Right atrium auricular region (tissue), 2 donors: ENCODE measurements around the gene MORN5. TPM values are rescaled to one million over a fixed set of nuclear protein-coding genes. Genes with fewer than 3 reads are reported as not detected.

Source experiments
- DNase-seq: peaks from one replicate; pipeline ENCODE4 v3.0.0-alpha.2; 2019; ENCODE audit warnings: low spot score
- H3K27ac ChIP-seq, 2 donors: fragments of 200-600 bp; sonication (generic); 1 replicate in 1 of 2; 2 replicates in 1 of 2; pipeline ENCODE4 v1.5.1; 2016 to 2019
- H3K27me3 ChIP-seq, 2 donors: fragments of 200-600 bp; sonication (generic); one replicate each; pipeline versions ENCODE4 v1.5.1 to v1.6.0; 2017 to 2019
- H3K36me3 ChIP-seq: fragments of 200-600 bp; sonication (generic); one replicate; pipeline ENCODE4 v1.5.1; 2016
- H3K4me1 ChIP-seq, 2 donors: fragments of 200-600 bp; sonication (generic); one replicate each; pipeline versions ENCODE4 v1.5.1 to v1.6.0; 2017 to 2019
- H3K4me3 ChIP-seq, 2 donors: fragments of 200-600 bp; sonication (generic); 1 replicate in 1 of 2; 2 replicates in 1 of 2; pipeline ENCODE4 v1.5.1; 2017 to 2019; ENCODE audit warnings: mild to moderate bottlenecking in 1 of 2, moderate library complexity in 1 of 2
- H3K9me3 ChIP-seq, 2 donors: fragments of 200-600 bp; sonication (generic); one replicate each; pipeline ENCODE4 v1.5.1; 2019
- total RNA-seq, 2 donors: library from RNA; depleted of rRNA; stranded (reverse); fragments of >200 nt; gene quantifications; one replicate each; pipeline ENCODE4 v1.1.0, GENCODE V29; 2016
- TF ChIP-seq, protein P1 (sequence below), 2 donors: fragments of 200-600 bp; sonication (generic); IDR thresholded peaks; one replicate each; pipeline ENCODE4 v1.5.1; 2019; ENCODE audit warnings: antibody characterized with exemption in 2 of 2

Gene MORN5
- total RNA-seq, 2 donors from 2014 or later, result not detected

DNA sequence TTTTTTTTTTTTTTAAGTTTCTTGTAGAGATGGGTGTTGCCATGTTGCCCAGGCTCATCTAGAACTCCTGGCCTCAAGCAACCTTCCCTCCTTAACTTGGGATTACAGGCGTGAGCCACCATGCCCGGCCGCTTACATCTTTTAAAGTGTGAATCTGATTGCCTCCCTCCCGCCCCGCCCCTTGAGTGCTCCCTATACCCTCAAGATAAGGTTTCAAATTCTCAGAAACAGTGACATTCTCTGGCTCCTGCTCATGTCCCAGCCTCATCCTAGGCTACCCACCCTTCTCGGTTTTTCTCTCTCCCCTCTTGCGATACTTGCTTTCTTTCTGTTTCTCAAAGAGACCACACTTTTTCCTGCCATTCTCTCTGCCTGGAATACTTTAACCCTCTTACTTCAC, 12.4 kb downstream of the MORN5 start:
- H3K36me3 ChIP-seq, result no peaks in the 10 kb centered on the region
- no peak overlapping the region for H3K4me3 ChIP-seq
- TF ChIP-seq, protein P1, sequence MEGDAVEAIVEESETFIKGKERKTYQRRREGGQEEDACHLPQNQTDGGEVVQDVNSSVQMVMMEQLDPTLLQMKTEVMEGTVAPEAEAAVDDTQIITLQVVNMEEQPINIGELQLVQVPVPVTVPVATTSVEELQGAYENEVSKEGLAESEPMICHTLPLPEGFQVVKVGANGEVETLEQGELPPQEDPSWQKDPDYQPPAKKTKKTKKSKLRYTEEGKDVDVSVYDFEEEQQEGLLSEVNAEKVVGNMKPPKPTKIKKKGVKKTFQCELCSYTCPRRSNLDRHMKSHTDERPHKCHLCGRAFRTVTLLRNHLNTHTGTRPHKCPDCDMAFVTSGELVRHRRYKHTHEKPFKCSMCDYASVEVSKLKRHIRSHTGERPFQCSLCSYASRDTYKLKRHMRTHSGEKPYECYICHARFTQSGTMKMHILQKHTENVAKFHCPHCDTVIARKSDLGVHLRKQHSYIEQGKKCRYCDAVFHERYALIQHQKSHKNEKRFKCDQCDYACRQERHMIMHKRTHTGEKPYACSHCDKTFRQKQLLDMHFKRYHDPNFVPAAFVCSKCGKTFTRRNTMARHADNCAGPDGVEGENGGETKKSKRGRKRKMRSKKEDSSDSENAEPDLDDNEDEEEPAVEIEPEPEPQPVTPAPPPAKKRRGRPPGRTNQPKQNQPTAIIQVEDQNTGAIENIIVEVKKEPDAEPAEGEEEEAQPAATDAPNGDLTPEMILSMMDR (IDR thresholded peaks at IDR 0.05), result no peak
- no peak for DNase-seq
- H3K27me3 ChIP-seq, result no peaks in the 10 kb centered on the region
- H3K9me3 ChIP-seq, result no peaks in the 10 kb centered on the region
- no peak overlapping the region for H3K27ac ChIP-seq
- no peaks in the 10 kb centered on the region for H3K4me1 ChIP-seq

DNA sequence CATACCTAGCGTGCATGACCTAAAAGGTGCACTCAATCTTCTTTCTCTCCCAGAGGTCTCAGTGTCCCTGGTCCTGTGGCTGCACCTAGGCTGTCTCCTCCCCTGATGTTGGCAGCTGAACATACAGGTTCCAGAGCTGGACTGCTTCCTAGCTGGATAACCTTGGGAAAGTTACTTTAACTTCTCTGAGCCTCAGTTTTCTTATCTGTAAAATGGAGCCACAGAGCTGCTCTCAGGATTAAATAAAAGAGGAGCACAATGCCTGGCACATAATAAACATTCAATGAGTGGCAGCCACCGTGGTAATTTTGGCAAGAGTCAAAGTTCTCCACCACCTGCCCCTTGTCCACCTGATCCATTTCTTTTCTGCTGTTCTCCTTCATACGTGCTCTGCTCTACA, 14.0 kb downstream of the MORN5 start:
- H3K27me3 ChIP-seq, result no peaks in the 10 kb centered on the region

DNA sequence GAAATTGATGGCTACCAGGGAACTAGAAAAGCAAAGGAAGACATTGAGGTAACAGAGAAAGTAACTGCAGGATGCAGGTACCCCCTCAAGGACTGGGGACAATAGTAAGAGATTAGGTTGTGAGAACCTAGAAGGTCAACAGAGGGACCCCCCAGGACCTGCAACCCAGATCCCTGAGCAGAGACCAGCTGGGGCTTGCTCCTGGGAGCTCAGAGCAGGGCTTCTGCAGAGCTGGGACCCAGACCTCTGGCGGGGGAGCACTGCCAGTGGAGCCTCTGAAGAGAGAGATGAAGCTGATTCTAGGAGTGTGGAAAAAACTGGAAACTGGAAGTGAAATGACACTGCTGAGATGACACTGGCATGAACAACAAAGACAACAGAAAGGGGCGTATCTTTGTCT, 17.2 kb downstream of the MORN5 start:
- TF ChIP-seq, protein P1 (IDR thresholded peaks at IDR 0.05), result no peak
- Histone ChIP-seq H3K27ac (no peak overlapping the region), H3K36me3 (no peaks in the 10 kb centered on the region), H3K4me1 (no peaks in the 10 kb centered on the region), H3K9me3 (no peaks in the 10 kb centered on the region), H3K4me3 (no peak overlapping the region), H3K27me3 (no peaks in the 10 kb centered on the region)
- DNase-seq, result no peak

More for the DNA sequence above, 14.0 kb downstream of the MORN5 start:
- no peaks in the 10 kb centered on the region for H3K9me3 ChIP-seq
- no peaks in the 10 kb centered on the region for H3K4me1 ChIP-seq
- DNase-seq, result no peak
- H3K4me3 ChIP-seq, result no peak overlapping the region
- H3K36me3 ChIP-seq, result no peaks in the 10 kb centered on the region
- H3K27ac ChIP-seq, result no peak overlapping the region
- TF ChIP-seq, protein P1 (IDR thresholded peaks at IDR 0.05), result no peak

DNA sequence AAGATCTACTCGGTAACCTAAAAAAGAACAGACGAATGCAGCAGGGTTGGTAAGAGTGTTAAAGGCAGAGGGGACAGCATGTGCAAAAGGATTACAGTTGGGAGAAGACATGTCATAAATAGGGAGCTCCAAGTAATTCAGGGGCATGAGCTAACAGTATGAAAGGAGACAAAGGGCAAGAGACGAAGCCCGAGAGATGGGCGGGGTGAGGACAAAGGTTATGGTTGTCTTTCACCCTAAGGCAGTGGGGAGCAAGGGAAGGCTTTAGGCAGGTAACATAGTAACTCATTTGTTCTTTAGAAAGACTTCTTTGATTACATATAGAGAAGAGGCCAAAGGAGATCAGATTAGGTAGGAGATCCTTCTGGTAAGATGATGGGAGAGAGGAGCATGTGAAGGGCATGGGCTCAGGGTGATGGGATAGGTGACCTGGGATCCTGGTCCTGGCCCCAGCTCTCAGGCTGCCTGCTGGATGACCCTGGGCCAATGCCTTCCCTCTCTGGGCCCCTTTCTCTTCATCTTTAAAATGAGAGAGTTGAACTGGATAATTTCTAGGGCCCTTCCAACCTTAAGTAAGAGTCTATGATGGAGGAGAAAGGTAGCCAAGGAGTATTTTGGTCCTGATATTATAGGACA, 19.5 kb downstream of the MORN5 start:
- TF ChIP-seq, protein P1 (IDR thresholded peaks at IDR 0.05), result no peak
- no peak for DNase-seq
- H3K27ac ChIP-seq, result no peak overlapping the region
- H3K4me1 ChIP-seq, result no peaks in the 10 kb centered on the region
- no peaks in the 10 kb centered on the region for H3K27me3 ChIP-seq
- no peaks in the 10 kb centered on the region for H3K9me3 ChIP-seq
- no peak overlapping the region for H3K4me3 ChIP-seq
- H3K36me3 ChIP-seq, result no peaks in the 10 kb centered on the region

DNA sequence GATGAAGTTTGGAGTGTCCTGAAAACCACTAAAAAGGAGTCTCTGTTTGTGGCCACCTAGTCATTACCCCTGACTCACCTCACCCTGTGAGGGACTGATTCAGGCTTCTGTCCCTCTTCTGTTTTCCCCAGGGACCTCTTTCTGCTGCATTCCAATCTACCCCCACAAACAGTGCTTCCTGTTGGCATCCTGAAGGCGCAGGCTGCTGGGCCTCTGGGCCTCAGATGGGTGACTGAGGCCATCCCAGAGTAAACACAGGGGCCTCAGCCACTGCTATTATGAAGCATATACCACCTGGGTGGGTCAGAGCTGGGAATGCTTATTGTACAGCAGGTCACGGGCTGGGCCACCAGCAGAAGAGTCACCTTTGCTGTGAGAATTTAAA, 20.0 kb downstream of the MORN5 start:
- TF ChIP-seq, protein P1 (IDR thresholded peaks at IDR 0.05), result no peak
- Histone ChIP-seq H3K27ac (no peak overlapping the region), H3K36me3 (no peaks in the 10 kb centered on the region), H3K4me3 (no peak overlapping the region), H3K27me3 (no peaks in the 10 kb centered on the region), H3K9me3 (no peaks in the 10 kb centered on the region), H3K4me1 (no peaks in the 10 kb centered on the region)
- no peak for DNase-seq

DNA sequence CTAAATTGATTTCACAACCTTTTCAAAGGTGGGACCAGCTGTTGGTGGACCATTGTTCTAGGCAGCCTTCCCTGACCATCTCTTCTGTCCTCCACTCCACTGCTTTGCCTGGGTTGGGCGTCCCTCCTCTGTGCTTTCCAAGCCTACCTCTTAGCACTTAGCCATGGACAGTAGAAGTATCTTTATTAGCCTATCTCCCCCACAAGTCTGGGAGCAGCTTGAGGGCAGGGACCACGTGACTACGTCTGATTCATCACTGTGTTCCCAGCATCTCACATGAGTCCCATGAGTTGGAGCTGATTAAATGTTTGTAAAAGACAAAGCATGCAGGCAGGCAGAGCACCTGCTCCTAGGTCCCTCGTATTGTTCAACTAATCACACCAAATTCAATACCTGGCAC, 20.9 kb downstream of the MORN5 start:
- Histone ChIP-seq H3K4me1 (no peaks in the 10 kb centered on the region), H3K36me3 (no peaks in the 10 kb centered on the region), H3K4me3 (no peak overlapping the region), H3K9me3 (no peaks in the 10 kb centered on the region), H3K27me3 (no peaks in the 10 kb centered on the region), H3K27ac (no peak overlapping the region)
- DNase-seq, result no peak
- TF ChIP-seq, protein P1 (IDR thresholded peaks at IDR 0.05), result no peak
